PFSK-1 (cell line): ENCODE data around the gene ZNHIT2.

Experiments used
- FOXP2 ChIP-seq: optimal IDR thresholded peaks from 2 replicates; pipeline ENCODE3; 2011; ENCODE audit warnings: borderline replicate concordance, control low read depth, inconsistent platforms; ENCODE audit not compliant: insufficient read depth; ENCODE audit errors: extremely low read length, extremely low read depth
- POLR2AphosphoS5 ChIP-seq: IDR thresholded peaks from 2 replicates; pipeline ENCODE4 v1.6.1; 2012; ENCODE audit warnings: low read depth, mild to moderate bottlenecking, control low read depth, low read length, moderate library complexity
- REST ChIP-seq, 2 experiments: IDR thresholded peaks; 2 replicates each; pipeline versions ENCODE4 v1.6.1 to v1.8.0; 2011 to 2012; ENCODE audit warnings: low read depth in 2 of 2, low read length in 2 of 2, control low read depth in 1 of 2, inconsistent platforms in 1 of 2, mild to moderate bottlenecking in 1 of 2, moderate library complexity in 1 of 2; ENCODE audit not compliant: insufficient read depth in 1 of 2
- SIN3A ChIP-seq: IDR thresholded peaks from 2 replicates; pipeline ENCODE4 v1.6.1; 2012; ENCODE audit warnings: mild to moderate bottlenecking, low read length, moderate library complexity, borderline replicate concordance; ENCODE audit not compliant: insufficient read depth
- TAF1 ChIP-seq: IDR thresholded peaks from 2 replicates; pipeline ENCODE4 v1.6.1; 2012; ENCODE audit warnings: low read length, control low read depth, borderline replicate concordance; ENCODE audit not compliant: insufficient read depth

The ZNHIT2 gene

DNA sequence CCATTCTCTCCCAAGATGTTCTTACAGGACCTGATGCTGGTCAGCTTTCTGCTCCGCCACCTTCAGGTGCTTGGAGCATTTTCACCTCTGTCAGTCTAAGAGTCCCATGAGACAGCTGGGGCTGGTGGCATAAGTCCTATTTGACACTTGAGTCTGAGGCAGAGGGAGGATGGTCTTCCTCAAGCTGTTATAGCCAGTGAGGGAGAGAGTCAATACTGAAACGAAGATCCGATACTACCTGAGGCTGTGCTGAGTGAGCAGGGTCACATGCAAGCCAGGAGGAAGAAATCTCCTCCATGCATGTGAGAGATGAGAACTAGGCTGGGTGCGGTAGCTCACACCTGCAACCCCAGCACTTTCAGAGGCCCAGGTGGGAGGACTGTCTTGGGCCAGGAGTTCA lies 27.9 kb downstream of the ZNHIT2 start:
- TF ChIP-seq SIN3A (no peak), FOXP2 (no peak), REST (IDR thresholded peaks at IDR 0.05; ENCODE audit: insufficient read depth in 1 of 2, low read depth in 2 of 2, low read length in 2 of 2) (no peak), TAF1 (no peak), POLR2AphosphoS5 (no peak)

GRCh38 chr11:65087827-65088226 lies 29.7 kb downstream of the ZNHIT2 start:
- no peak for TF ChIP-seq FOXP2
- no peak for TF ChIP-seq SIN3A
- TF ChIP-seq REST (IDR thresholded peaks at IDR 0.05; ENCODE audit: insufficient read depth in 1 of 2, low read depth in 2 of 2, low read length in 2 of 2) = no peak
- TF ChIP-seq TAF1 = no peak
- TF ChIP-seq POLR2AphosphoS5 = no peak

GRCh38 chr11:65087216-65087615 lies 30.3 kb downstream of the ZNHIT2 start:
- no peak for TF ChIP-seq FOXP2
- no peak for TF ChIP-seq REST (IDR thresholded peaks at IDR 0.05; ENCODE audit: insufficient read depth in 1 of 2, low read depth in 2 of 2, low read length in 2 of 2)
- TF ChIP-seq TAF1 = no peak
- TF ChIP-seq POLR2AphosphoS5 = no peak
- no peak for TF ChIP-seq SIN3A

DNA sequence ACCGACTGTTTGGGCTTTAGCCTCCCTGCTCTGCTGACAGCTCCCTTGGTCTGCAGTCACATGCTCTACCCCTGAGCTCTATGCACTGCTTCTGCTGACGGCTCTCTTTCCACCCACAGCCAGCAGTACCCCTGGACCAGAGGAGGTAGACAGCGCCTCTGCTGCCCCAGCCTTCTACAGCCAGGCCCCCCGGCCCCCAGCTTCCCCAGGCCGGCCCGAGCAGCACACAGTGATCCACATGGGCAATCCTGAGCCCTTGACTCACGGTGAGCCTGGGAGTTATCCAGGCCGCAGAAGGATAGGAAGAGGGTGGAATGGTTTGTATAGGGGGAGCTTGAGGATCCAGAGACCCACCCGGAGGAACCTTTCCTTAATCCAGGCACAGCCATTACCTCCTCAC lies 30.7 kb downstream of the ZNHIT2 start:
- TF ChIP-seq SIN3A = no peak
- TF ChIP-seq POLR2AphosphoS5 = no peak
- TF ChIP-seq TAF1 = no peak
- no peak for TF ChIP-seq FOXP2
- no peak for TF ChIP-seq REST (IDR thresholded peaks at IDR 0.05; ENCODE audit: insufficient read depth in 1 of 2, low read depth in 2 of 2, low read length in 2 of 2)

- TF ChIP-seq POLR2AphosphoS5 (no peak), REST (IDR thresholded peaks at IDR 0.05; ENCODE audit: insufficient read depth in 1 of 2, low read depth in 2 of 2, low read length in 2 of 2) (no peak), TAF1 (no peak), FOXP2 (no peak), SIN3A (no peak)
Measured at GRCh38 chr11:65085446-65085845, 32.1 kb downstream of the ZNHIT2 start.
